H9 (cell line): ENCODE data around the gene EFNA1. TPM values are rescaled to one million over a fixed set of nuclear protein-coding genes. Genes with fewer than 3 reads are reported as not detected.

Experiments used
- DNase-seq: peaks from one replicate; pipeline ENCODE4 v3.0.0-alpha.2; 2017
- H2AFZ ChIP-seq: one replicate; pipeline ENCODE4 v1.6.1; 2013; ENCODE audit warnings: mild to moderate bottlenecking, low read length, control low read depth, moderate library complexity
- H2AK5ac ChIP-seq: 2 replicates; pipeline ENCODE4 v1.6.1; 2013; ENCODE audit warnings: low read length, control low read depth, mixed read lengths; ENCODE audit not compliant: insufficient read length
- H2BK120ac ChIP-seq: one replicate; pipeline ENCODE4 v1.6.1; 2013; ENCODE audit warnings: low read depth, mild to moderate bottlenecking, low read length, control low read depth, inconsistent platforms; ENCODE audit not compliant: poor library complexity, severe bottlenecking
- H2BK12ac ChIP-seq: 2 replicates; pipeline ENCODE4 v1.6.1; 2013; ENCODE audit warnings: low read length, control low read depth, mixed read lengths, low read depth; ENCODE audit not compliant: insufficient read length
- H2BK15ac ChIP-seq: 2 replicates; pipeline ENCODE4 v1.6.1; 2013; ENCODE audit warnings: low read depth, low read length, control low read depth
- H2BK20ac ChIP-seq: one replicate; pipeline ENCODE4 v1.6.1; 2013; ENCODE audit warnings: low read depth, mild to moderate bottlenecking, low read length, control low read depth, inconsistent platforms; ENCODE audit not compliant: poor library complexity, severe bottlenecking
- H2BK5ac ChIP-seq: 2 replicates; pipeline ENCODE4 v1.6.1; 2013; ENCODE audit warnings: low read length, control low read depth, mixed read lengths; ENCODE audit not compliant: insufficient read length
- H3K14ac ChIP-seq: 2 replicates; pipeline ENCODE4 v1.6.1; 2013; ENCODE audit warnings: low read length, control low read depth; ENCODE audit not compliant: insufficient read depth
- H3K18ac ChIP-seq: 2 replicates; pipeline ENCODE4 v1.6.1; 2013; ENCODE audit warnings: low read depth, mild to moderate bottlenecking, mixed read lengths, low read length, control low read depth; ENCODE audit not compliant: insufficient read length
- H3K23ac ChIP-seq: 2 replicates; pipeline ENCODE4 v1.6.1; 2013; ENCODE audit warnings: low read length, control low read depth, mixed read lengths, low read depth; ENCODE audit not compliant: insufficient read length
- H3K23me2 ChIP-seq: 2 replicates; pipeline ENCODE4 v1.6.1; 2013; ENCODE audit warnings: low read depth, mild to moderate bottlenecking, mixed read lengths, low read length, control low read depth; ENCODE audit not compliant: insufficient read length, poor library complexity, severe bottlenecking
- H3K27ac ChIP-seq: 2 replicates; pipeline ENCODE4 v1.5.1; 2013; ENCODE audit warnings: low read length, control low read depth, mixed read lengths, low read depth; ENCODE audit not compliant: insufficient read length
- H3K27me3 ChIP-seq: 2 replicates; pipeline ENCODE4 v1.6.1; 2013; ENCODE audit warnings: low read length, control low read depth, inconsistent platforms; ENCODE audit not compliant: insufficient read depth
- H3K4ac ChIP-seq: 2 replicates; pipeline ENCODE4 v1.6.1; 2013; ENCODE audit warnings: low read depth, mild to moderate bottlenecking, control low read depth, inconsistent platforms, low read length, moderate library complexity
- H3K4me1 ChIP-seq: 2 replicates; pipeline ENCODE4 v1.6.1; 2013; ENCODE audit warnings: low read length, control low read depth, inconsistent platforms; ENCODE audit not compliant: insufficient read depth
- H3K4me2 ChIP-seq: 2 replicates; pipeline ENCODE4 v1.6.1; 2013; ENCODE audit warnings: low read length, control low read depth, mixed read lengths; ENCODE audit not compliant: insufficient read length, insufficient read depth
- H3K56ac ChIP-seq: 2 replicates; pipeline ENCODE4 v1.6.1; 2013; ENCODE audit warnings: low read depth, mild to moderate bottlenecking, mixed read lengths, low read length, control low read depth; ENCODE audit not compliant: insufficient read length
- H3K79me1 ChIP-seq: 2 replicates; pipeline ENCODE4 v1.6.1; 2013; ENCODE audit warnings: low read depth, mild to moderate bottlenecking, moderate library complexity, low read length, control low read depth, inconsistent platforms; ENCODE audit not compliant: insufficient read depth, poor library complexity, severe bottlenecking
- H3K79me2 ChIP-seq: 2 replicates; pipeline ENCODE4 v1.6.1; 2013; ENCODE audit warnings: low read length, control low read depth, inconsistent platforms; ENCODE audit not compliant: insufficient read depth
- H3K9ac ChIP-seq: 2 replicates; pipeline ENCODE4 v1.6.1; 2013; ENCODE audit warnings: low read length, control low read depth, mixed read lengths; ENCODE audit not compliant: insufficient read length; ENCODE audit errors: extremely low read depth
- H3K9me3 ChIP-seq: one replicate; pipeline ENCODE4 v1.6.1; 2013; ENCODE audit warnings: low read depth, low read length, inconsistent platforms; ENCODE audit not compliant: control insufficient read depth
- H3T11ph ChIP-seq: one replicate; pipeline ENCODE4 v1.6.1; 2013; ENCODE audit warnings: mild to moderate bottlenecking, low read length, control low read depth, inconsistent platforms
- H4K20me1 ChIP-seq: one replicate; pipeline ENCODE4 v1.6.1; 2013; ENCODE audit not compliant: control insufficient read depth, insufficient read length, insufficient read depth
- H4K5ac ChIP-seq: 2 replicates; pipeline ENCODE4 v1.6.1; 2013; ENCODE audit warnings: low read depth, mild to moderate bottlenecking, mixed read lengths, low read length, control low read depth; ENCODE audit not compliant: insufficient read length
- H4K8ac ChIP-seq: replicated peaks from 2 replicates; pipeline ENCODE4 v1.6.1; 2013; ENCODE audit warnings: low read length, control low read depth, mixed read lengths, low read depth; ENCODE audit not compliant: insufficient read length
- H4K91ac ChIP-seq: 2 replicates; pipeline ENCODE4 v1.6.1; 2013; ENCODE audit warnings: low read depth, mild to moderate bottlenecking, moderate library complexity, mixed read lengths, low read length, control low read depth; ENCODE audit not compliant: insufficient read length
- H3K27ac Mint-ChIP-seq, 3 experiments: 2 replicates in 2 of 3; 3 replicates in 1 of 3; pipeline ENCODE4 v1.8.0; 2020 to 2021; ENCODE audit warnings: mixed read lengths in 3 of 3, mild to moderate bottlenecking in 1 of 3, moderate library complexity in 1 of 3
- H3K27me3 Mint-ChIP-seq: 2 replicates; pipeline ENCODE4 v1.8.0; 2021; ENCODE audit warnings: low read depth, mild to moderate bottlenecking, moderate library complexity, mixed read lengths
- H3K36me3 Mint-ChIP-seq, 3 experiments: 2 replicates in 2 of 3; 3 replicates in 1 of 3; pipeline ENCODE4 v1.8.0; 2020 to 2021; ENCODE audit warnings: low read depth in 3 of 3, mixed read lengths in 3 of 3; ENCODE audit not compliant: insufficient read depth in 1 of 3
- H3K4me1 Mint-ChIP-seq, 2 experiments: 2 replicates each; pipeline ENCODE4 v1.8.0; 2020; ENCODE audit warnings: mixed read lengths in 2 of 2
- H3K4me3 Mint-ChIP-seq, 2 experiments: 2 replicates in 1 of 2; 3 replicates in 1 of 2; pipeline ENCODE4 v1.8.0; 2020 to 2021; ENCODE audit warnings: mild to moderate bottlenecking in 2 of 2, mixed read lengths in 2 of 2, moderate library complexity in 1 of 2
- H3K9me3 Mint-ChIP-seq, 2 experiments: 2 replicates in 1 of 2; 3 replicates in 1 of 2; pipeline ENCODE4 v1.8.0; 2020; ENCODE audit warnings: mild to moderate bottlenecking in 2 of 2, mixed read lengths in 2 of 2, moderate library complexity in 1 of 2
- WGBS: extraction: QIAGEN DNeasy Blood & Tissue Kit; methylation state at CpG from one replicate; pipeline ENCODE4 v1.1.7; 2013; ENCODE audit warnings: missing lambda C conversion rate, low lambda C conversion rate, mixed read lengths; ENCODE audit not compliant: insufficient read length; ENCODE audit errors: extremely low coverage; 5-methylcytosine and 5-hydroxymethylcytosine counted together
- total RNA-seq: library from RNA; stranded (reverse); gene quantifications from 2 replicates; pipeline ENCODE4 v1.2.1, GENCODE V29; 2021
- TF ChIP-seq, protein P1 (sequence below): fragments of 200-600 bp; sonication (generic); conservative IDR thresholded peaks from 3 replicates; pipeline ENCODE4 v1.8.0; 2021; ENCODE audit warnings: antibody characterized with exemption, mild to moderate bottlenecking

The EFNA1 gene
- total RNA-seq, 1 experiment from 2014 or later, result 1.4 TPM

DNA sequence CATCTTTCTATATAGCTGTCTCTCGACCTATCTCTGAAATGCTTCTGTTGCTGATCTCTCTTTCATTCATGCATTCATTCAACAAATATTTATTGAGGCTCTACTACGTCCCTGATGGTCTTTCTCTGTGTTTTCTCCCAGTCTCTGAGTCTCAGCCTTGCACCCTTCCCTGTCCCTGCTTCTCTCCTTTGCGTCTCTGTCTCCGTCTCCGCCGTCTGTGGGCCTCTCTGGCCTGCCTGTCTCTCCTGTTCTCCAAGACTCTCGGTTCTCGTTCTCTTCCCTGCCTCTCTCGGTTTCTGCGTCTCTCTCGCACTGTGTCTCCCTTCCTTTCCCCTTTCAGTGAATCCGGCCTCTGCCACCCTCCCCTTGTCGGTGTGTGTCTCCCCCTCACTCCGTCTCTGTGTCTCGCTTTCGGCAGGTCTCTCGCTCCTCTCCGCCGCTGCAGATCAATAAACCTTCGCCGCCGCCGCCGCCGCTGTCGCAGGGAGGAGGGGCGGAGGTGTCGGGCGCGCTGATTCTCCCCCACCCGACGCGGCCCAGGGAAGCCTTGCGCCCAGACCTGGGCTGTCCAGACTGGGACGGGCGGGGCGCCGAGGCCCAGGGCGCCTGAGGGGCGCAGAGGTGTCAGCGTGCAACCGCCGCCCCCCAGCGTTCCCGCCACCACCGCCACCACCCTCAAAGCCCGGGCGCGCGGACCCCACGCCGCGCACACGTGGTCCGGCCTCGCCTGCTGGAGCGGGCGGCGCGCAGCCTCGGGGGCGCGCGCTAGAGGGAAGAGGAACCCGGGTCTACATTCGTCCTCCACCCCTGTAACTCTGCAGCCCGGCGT, 46.0 kb upstream of the EFNA1 start:
- Mint-ChIP-seq H3K27ac (no peak overlapping the region; a peak in 1 of 7 replicates), H3K36me3 (no peaks in the 10 kb centered on the region), H3K27me3 (peaks cover 80% of the 10 kb centered on the region), H3K9me3 (peaks cover 0 to 6% of the 10 kb centered on the region in 2 experiments; a peak in 2 of 5 replicates), H3K4me3 (peak overlapping the region; percentile 50 to 76), H3K4me1 (peaks cover 32 to 56% of the 10 kb centered on the region in 2 experiments)
- Histone ChIP-seq H3K27ac (no peak overlapping the region), H4K8ac (no peak overlapping the region), H2BK120ac (no peak overlapping the region), H3K23me2 (peaks cover 30% of the 10 kb centered on the region), H3K27me3 (peaks cover 51% of the 10 kb centered on the region), H3K9ac (no peak overlapping the region), H2AK5ac (no peak overlapping the region), H3K4ac (no peak overlapping the region), H4K5ac (no peak overlapping the region), H4K91ac (no peak overlapping the region), H2AFZ (no peak overlapping the region), H4K20me1 (no peaks in the 10 kb centered on the region), H3K18ac (no peak overlapping the region), H3K56ac (no peak overlapping the region), H2BK20ac (no peak overlapping the region), H2BK5ac (no peak overlapping the region), H3K9me3 (no peaks in the 10 kb centered on the region), H3K79me2 (no peaks in the 10 kb centered on the region), H3T11ph (no peak overlapping the region), H3K14ac (no peak overlapping the region; the same call in 1 of the 2 replicates), H2BK15ac (no peak overlapping the region), H2BK12ac (no peak overlapping the region), H3K23ac (no peak overlapping the region), H3K79me1 (no peaks in the 10 kb centered on the region), H3K4me1 (no peaks in the 10 kb centered on the region), H3K4me2 (peak overlapping the region; percentile 79)
- TF ChIP-seq, protein P1, sequence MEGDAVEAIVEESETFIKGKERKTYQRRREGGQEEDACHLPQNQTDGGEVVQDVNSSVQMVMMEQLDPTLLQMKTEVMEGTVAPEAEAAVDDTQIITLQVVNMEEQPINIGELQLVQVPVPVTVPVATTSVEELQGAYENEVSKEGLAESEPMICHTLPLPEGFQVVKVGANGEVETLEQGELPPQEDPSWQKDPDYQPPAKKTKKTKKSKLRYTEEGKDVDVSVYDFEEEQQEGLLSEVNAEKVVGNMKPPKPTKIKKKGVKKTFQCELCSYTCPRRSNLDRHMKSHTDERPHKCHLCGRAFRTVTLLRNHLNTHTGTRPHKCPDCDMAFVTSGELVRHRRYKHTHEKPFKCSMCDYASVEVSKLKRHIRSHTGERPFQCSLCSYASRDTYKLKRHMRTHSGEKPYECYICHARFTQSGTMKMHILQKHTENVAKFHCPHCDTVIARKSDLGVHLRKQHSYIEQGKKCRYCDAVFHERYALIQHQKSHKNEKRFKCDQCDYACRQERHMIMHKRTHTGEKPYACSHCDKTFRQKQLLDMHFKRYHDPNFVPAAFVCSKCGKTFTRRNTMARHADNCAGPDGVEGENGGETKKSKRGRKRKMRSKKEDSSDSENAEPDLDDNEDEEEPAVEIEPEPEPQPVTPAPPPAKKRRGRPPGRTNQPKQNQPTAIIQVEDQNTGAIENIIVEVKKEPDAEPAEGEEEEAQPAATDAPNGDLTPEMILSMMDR, result no peak
- DNase-seq, result no peak
- no CpG with 5 or more reads among the region's 68 CpGs for WGBS
